ENCODE measurements around the gene PRRC2B.
"Not testable (repeated sequence)": the region's sequence is repeated elsewhere in the genome, so short reads cannot be mapped to it uniquely, and the experiment has no call there.

The PRRC2B gene

GRCh38 chr9:131387394-131387793 is 6.5 kb upstream of the PRRC2B start:
- no peak for DNase-seq

- DNase-seq: no peak
Observed at GRCh38 chr9:131391020-131391419, 2.9 kb upstream of the PRRC2B start.

- no peak for DNase-seq
Observed at GRCh38 chr9:131391504-131391903, 2.4 kb upstream of the PRRC2B start.

- peak in 2 of 4 experiments; percentile 8 to 31 for DNase-seq
Observed at GRCh38 chr9:131394464-131395156, 724 bp downstream of the PRRC2B start.

- peak; percentile 23 to 42 (median 32) for DNase-seq
Observed at GRCh38 chr9:131395157-131396098, 1.5 kb downstream of the PRRC2B start.

GRCh38 chr9:131396099-131396479 is 2.2 kb downstream of the PRRC2B start:
- not testable (repeated sequence) for DNase-seq

- no peak for DNase-seq
Observed at GRCh38 chr9:131396626-131397025, 2.7 kb downstream of the PRRC2B start.

GRCh38 chr9:131397100-131397790 is 3.4 kb downstream of the PRRC2B start:
- DNase-seq: no peak

- DNase-seq: peak in 2 of 4 experiments; percentile 30 to 34
Observed at GRCh38 chr9:131398204-131398603, 4.3 kb downstream of the PRRC2B start.

GRCh38 chr9:131399972-131400371 is 6.1 kb downstream of the PRRC2B start:
- DNase-seq: no peak

- DNase-seq: no peak
Observed at GRCh38 chr9:131400627-131401026, 6.7 kb downstream of the PRRC2B start.

- DNase-seq: no peak
Observed at GRCh38 chr9:131402073-131402472, 8.2 kb downstream of the PRRC2B start.

GRCh38 chr9:131402738-131403492 is 9.0 kb downstream of the PRRC2B start:
- no peak for DNase-seq

GRCh38 chr9:131403493-131403773 is 9.5 kb downstream of the PRRC2B start:
- no peak for DNase-seq

GRCh38 chr9:131404581-131404980 is 10.7 kb downstream of the PRRC2B start:
- DNase-seq: no peak

- DNase-seq: no peak
Observed at GRCh38 chr9:131404987-131405386, 11.1 kb downstream of the PRRC2B start.

GRCh38 chr9:131405428-131405827 is 11.5 kb downstream of the PRRC2B start:
- DNase-seq: no peak

- DNase-seq: no peak
Observed at GRCh38 chr9:131405858-131406537, 12.1 kb downstream of the PRRC2B start.

- DNase-seq: no peak
Observed at GRCh38 chr9:131406563-131407436, 12.9 kb downstream of the PRRC2B start.

GRCh38 chr9:131407717-131408195 is 13.9 kb downstream of the PRRC2B start:
- DNase-seq: no peak

GRCh38 chr9:131409458-131409992 is 15.6 kb downstream of the PRRC2B start:
- no peak for DNase-seq

All from activated CD4-positive, CD25-positive, alpha-beta regulatory T cell (primary cell).